GM21447 (cell line): Measurements from ENCODE around the gene ACSM5.

Experiments
- ATAC-seq: cut with Tn5 transposase; IDR thresholded peaks from one replicate; pipeline ENCODE4 v1.9.1; 2021; ENCODE audit not compliant: unreplicated experiment

ACSM5 gene, protein sequence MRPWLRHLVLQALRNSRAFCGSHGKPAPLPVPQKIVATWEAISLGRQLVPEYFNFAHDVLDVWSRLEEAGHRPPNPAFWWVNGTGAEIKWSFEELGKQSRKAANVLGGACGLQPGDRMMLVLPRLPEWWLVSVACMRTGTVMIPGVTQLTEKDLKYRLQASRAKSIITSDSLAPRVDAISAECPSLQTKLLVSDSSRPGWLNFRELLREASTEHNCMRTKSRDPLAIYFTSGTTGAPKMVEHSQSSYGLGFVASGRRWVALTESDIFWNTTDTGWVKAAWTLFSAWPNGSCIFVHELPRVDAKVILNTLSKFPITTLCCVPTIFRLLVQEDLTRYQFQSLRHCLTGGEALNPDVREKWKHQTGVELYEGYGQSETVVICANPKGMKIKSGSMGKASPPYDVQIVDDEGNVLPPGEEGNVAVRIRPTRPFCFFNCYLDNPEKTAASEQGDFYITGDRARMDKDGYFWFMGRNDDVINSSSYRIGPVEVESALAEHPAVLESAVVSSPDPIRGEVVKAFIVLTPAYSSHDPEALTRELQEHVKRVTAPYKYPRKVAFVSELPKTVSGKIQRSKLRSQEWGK

DNA sequence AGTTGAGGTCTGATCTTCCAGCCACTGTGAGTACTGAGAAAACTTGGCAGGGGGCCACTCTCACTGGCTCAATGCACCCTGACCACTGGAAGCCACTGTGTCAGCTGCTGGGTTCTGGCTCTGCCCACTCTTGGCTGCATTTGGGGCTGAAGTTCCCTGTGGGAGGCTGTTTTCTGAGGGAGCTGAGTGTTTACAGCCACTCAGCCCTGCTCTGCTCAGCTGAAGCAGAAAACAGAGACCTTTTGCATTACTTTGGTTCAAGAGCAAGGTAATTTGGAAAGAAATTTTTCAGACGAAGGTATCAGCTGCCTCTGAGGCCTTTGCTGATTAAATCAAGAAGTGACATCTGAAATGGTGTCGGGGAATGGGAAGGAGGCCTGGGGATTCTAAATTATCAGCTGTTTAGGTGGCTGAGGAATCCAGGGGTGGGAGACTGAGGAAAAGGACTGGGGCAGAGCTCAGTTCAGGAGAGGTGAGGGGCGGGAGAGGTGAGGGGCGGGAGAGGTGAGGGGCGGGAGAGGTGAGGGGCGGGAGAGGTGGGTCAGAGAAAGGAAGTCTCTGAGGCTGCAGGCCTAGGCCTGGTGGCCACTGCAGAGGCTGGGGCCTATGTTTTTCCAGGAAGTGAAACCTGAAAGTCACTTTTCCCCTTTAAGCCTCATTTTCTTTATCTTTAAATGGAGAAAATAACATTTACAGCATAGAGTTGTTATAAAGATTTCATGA is at the start of gene ACSM5:
Gene ACSM5, plus strand, starts transcription at position 137 of the 723 bp plus-strand sequence. CDS start 1,951 bp downstream, outside the sequence.
- ATAC-seq = peak; percentile 48

DNA sequence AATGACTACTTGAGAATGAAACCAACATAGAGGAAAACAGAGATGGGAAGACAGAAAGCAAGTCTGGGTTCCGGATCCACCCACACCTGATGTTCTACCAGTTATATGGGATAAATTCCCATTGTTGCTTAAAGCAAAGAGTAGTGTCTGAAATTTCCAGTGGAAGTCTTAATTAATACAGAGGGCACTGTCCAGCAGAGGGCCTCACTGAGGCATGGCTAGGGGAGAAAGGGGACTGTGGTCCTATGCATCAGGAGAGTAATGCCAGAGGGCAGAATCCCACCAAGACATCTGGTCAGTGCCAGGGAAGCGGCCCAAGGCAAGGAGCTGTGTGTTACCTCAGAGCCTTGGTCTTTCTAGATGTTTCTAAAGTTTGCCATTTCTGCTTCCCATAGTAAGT is 49.3 kb upstream of the ACSM5 start:
- ATAC-seq = no peak

DNA sequence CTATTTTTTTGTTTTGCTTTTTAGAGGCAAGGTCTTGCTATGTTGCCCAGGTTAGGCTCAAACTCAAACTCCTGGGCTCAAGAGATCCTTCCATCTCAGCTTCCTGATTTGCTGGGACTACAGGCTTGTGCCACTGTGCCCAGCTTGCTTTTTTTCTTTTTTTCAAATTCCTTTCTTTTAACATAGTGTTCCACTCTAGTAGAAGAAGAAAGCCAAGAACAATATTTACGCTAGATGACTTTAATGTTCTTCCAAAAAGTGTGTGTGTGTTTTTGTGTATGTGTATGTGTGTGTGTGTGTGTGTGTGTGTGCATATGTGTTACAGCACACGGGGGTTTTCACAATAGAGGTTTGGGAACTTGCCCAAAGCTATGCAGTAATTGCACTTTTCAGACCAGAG is 46.1 kb upstream of the ACSM5 start:
- ATAC-seq = no peak

DNA sequence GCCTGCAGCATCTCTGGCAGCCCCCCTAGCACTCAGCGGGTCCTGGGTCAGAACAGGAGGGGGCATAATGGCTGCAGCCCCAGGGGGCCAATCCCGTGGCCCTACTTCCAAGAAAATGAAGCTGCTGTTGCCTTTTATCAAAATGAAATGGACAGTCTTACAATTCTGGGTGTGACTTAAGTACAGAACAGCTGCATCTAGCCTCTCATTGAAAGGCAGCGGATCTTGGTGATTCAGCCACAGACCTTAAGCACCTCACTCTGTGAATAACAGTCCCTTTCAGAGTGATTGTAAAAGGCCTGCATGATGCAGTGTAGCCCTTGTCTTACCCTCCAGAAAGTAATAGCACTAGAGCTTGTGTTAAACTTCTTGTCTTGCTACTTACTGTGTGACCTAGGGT is 45.3 kb upstream of the ACSM5 start:
- ATAC-seq = no peak

DNA sequence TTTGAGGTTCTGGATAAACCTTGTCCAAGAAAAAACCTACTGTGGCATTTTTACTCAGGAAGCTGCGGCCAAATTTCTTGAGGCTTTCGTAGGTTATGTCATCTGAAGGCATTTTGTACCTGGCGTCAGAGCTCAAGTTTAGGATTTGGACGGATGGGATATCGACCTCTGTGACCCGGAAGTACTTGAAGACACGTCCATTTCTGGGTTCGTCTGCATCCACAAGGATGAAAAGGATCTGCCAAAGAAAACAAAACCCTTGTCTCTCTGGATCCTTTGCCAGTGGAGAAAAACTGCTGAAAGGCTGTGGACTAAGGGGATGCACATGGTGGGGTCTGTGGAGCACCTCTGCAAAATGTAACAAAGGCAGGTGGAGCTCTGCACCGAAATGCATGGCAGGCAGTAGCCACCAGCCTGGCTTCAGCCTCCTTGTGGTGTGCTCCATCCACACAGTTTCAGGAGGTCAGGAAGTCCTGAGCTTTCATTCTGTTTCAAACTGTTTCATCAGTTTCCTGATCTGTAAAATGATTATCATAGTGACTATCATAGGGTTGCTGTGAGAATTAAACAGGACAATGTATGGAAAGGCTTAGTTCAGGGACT is 39.8 kb upstream of the ACSM5 start:
- no peak for ATAC-seq

DNA sequence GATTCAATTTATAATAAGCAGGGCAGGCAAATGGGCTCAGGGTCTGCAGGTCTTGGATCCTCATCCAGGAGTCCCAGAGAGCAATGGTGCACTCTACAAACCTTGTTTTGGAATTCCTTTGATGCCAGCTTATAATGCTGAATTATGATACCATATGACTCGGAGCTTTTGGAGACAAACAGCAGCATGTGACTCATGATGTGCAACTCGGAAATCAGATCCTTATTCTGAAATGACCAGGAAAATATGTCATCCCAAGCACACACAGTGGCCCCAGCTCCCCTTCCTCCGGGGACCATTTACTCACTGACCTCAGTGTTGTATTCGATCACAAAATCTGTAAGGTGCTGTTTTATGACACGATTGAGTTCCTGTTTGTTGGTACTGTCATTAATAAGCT is 36.6 kb upstream of the ACSM5 start:
- no peak for ATAC-seq

DNA sequence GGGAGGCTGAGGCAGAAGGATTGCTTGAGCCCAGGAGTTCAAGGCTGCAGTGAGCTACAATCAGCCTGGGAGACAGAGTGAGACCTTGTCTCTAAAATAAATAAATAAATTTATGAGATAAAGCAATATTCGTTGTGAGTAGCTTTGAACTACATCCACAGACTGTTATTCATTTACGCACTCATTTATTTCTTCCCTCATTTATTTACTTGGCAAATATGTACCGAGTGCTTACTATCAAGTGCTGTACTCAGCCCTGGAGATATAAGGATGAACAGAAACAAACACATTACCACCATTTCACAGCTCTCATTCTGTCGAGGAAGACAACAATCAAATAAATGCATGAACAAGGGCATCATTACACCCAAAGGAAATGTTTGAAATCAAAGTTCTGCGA is 32.2 kb upstream of the ACSM5 start:
- ATAC-seq = no peak

DNA sequence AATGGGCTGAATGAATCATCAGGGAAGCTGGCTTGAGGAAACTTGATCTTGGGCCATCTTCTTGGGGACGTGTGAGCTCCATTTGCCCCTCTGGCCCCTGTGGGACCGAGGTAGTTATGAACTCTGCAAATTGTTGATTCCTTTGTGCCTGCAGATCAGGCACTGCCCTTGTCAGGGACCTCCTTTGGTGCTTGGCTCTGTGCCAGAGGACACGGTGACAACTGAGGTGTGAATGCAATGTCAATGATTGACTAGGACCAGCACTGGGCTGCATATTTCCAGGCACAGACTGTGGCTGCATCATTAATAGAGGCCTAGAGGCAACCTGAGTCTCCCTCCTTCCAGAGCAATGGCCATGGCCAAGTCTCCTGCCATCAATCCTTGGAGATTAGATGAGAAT is 28.6 kb upstream of the ACSM5 start:
- ATAC-seq = no peak

DNA sequence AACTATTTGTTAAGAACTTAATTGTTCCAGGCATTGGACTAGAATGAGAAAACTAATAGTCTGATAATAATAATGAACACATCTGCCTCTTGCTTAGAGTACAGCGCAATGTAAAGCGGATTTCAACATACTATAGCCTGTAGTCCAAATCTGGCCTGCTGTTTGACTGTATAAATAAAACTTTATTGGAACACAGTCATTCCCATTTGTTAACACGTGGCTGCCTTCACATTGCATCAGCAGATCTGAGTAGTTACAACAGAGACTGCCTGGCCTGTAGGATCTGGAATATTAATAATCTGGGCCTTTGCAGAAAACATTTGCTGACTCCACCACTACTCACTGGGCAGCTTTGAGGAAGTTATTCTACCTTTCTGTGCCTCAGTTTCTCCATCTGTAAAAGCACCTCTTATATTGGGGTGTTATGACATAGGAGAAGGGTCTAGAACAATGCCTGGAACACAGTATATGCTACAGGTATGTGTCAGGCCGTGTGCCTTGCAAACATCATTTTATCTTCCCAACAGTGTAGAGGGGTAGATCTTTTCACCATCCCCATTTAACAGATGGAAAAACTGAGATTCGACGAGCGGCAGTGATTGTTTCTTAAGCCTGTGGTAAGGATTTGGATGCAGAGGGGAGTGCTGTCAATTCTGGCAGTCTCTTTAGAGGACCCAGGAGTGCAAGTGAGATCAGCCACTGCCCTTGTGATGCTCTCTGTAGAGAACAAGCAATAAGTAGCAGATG is 27.0 kb upstream of the ACSM5 start:
- ATAC-seq = no peak

DNA sequence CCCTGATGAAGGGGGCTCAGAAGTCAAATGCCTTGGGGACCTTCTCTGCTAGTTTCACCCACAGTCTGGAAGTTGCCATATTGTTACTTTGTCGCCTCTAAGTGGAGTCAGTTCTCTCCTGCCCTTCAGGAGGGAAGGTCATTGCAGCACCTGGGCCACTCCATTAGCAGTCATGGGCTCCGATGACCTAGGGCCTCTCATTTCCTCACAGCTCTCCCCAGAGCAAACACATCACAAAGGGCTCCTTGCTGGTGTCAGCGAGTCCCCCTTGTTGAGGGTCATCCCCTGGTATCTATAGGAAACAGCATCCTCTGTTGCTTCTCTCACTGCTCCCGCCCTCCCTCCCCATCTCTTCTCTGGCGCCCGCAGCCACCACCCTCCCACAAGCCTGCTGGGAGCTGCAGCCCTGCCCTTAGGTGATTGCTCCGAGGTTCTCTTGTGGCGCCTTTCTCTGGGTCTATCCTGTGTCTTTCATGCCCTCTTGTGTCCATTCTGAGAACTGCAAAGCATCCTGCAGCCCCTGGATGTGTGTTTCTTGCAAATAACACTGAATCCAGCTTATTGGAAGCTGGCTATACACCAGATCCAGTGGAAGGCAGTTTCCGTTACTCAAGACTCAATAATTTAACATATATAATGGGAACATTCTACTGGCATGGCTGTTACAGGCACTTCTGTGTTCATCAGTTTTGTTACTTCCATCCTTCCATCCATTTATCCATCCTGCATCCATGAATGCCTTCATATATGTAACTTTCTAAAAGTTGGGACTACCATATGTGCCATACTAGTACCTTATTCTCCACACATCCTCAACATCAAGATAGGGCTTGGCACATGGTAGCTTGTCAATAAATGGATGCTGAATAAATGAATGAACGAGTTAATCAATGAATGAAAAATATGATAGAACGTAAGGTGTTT is 26.0 kb upstream of the ACSM5 start:
- no peak for ATAC-seq

DNA sequence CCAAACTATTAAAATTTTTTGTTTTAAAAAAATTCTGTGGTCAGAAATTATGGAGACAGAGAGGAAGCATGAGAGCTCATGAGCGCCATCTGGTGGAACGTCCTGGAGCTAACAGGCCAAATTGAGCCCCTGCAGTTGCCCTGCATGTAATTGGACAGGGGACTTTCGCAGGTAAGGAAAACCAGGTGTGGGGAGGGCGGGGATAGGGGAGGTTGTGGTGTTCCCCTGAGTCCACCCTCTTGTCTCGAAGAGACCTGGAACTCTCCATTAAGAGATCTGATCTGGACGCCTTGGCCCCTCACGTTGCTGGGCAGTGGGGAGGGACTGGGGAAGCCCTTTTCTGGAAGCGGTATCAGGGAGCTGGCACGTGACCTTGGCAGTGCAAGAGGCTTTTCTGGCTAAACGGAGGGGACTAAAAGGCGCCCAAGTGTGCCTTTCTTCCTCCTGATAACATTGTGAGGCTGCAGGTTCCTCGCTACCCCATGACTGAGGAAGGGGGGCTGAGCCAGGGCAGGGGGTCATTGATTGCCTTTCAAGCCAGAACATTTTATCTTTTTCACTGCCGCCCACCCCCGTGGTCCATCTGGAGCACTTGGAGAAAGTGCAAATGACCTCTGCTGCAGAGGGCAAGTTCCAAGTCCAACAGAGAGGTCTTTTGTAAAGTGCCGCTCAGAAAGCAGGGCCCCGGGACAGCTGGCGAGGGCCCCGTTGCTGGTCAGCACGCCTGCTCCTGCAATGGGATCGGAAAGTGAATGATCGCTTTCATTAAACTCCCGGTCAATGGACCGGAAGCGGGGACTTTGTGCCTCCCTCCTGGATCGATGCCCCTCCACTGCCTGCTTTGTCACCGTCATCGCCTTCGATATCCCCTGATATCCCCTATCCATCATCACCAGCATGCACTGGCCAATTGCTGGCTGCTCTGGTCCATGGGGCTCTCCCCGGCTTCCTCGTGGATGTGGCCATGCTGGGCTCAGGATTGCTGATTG is 23.2 kb upstream of the ACSM5 start:
- no peak for ATAC-seq

DNA sequence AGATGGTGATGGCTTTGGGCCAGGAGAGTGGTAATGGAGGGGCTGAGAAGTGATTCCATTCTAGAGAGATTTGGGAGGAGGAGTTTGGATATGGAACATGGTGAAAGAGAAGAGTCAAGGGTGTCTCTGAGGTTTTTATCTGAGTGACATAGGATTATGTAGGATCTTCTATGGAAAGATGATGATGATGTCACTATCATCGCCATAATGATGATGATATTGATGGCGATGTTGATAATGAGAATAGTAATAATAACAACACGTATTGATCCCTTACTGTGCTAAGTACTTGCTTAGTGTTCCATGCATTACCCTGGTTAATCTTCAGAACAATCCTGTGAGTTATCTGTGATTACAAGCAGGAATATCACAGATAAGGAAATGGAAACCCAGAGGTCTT is 21.4 kb upstream of the ACSM5 start:
- no peak for ATAC-seq

DNA sequence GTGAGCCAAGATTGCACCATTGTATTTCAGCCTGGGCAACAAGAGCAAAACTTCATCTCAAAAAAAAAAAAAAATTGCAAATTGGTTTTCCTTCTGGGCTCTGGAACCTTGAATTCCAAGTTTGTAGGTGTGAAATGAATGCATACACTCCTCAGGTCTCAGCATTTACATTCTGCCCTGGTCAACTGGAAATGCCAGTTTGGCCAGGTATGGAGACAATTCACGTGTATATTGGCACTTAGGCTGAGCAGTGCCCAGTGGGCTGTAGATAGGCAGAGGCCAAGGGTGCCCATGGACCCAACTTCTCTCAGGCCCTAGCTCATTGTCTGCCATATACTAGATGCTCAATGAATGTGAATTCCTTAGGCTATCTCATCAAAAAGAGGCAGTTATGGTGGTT is 20.5 kb upstream of the ACSM5 start:
- no peak for ATAC-seq

DNA sequence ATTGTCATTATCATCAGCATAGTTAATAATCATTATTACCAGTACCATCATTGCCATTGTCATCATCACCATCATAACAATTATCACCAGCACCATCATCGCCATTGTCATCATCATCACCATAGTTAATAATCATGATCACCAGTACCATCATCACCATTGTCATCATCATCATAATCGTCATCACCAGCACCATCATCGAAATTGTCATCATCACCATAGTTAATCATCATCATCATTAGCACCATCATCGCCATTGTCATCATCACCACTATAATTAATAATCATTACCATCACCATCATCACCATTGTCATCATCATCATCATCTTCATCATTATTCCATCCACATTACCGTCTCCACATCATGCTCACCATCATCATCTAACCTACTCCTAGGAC is 18.3 kb upstream of the ACSM5 start:
- ATAC-seq = no peak

DNA sequence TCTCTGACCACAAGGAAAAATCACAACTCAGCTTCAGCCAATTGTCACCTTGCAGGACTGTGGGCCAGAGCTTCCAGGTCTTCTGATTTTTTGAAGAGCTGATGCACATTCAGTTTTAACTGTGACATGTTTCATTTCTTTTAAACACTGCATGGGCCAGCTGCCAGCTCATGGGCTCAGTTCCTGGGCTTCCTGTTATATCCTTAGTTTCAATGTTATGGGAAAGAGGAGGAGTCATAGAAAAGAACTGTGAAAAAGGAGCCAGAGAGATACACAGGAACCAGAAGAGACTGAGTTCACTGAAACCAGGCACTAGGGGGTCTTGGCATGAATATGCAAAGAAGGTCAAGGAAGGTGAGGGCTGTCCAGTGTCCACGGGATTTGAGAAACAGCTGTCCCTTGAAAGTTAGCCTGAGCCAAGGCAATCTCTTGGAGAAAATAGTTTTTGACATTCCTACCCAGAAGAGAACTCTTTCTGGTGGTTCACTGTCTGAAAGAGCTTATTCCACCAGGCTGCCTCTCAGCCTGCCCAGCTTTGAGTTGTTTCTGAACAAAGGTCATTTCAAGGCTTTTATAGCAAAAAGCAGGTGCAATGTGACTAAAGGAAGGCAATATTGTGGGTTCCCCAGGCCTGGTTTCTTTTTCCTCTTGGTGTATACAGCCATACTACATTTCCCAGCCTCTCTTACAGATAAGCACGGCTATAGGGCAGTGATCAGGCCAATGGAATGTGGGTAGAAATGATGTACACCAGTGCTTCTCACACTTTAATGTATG is 15.3 kb upstream of the ACSM5 start:
- ATAC-seq = no peak

DNA sequence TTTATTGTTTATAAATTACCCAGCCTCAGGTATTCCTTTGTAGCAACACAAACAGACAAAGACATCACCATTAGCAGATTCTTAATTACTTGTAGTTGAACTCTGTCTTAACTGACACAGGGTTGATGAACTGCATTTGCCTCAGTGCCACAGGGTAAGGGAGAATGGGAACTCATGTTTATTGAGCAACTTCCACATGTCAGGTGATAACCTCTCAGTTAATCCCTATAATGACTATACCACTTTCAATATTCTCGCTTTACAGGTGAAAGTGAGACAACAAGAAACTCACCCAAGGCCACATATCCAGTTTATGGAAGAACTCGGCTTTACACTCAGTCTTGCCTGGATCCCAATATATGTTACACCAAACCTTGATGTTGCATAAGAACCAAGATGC is 13.4 kb upstream of the ACSM5 start:
- ATAC-seq = no peak

DNA sequence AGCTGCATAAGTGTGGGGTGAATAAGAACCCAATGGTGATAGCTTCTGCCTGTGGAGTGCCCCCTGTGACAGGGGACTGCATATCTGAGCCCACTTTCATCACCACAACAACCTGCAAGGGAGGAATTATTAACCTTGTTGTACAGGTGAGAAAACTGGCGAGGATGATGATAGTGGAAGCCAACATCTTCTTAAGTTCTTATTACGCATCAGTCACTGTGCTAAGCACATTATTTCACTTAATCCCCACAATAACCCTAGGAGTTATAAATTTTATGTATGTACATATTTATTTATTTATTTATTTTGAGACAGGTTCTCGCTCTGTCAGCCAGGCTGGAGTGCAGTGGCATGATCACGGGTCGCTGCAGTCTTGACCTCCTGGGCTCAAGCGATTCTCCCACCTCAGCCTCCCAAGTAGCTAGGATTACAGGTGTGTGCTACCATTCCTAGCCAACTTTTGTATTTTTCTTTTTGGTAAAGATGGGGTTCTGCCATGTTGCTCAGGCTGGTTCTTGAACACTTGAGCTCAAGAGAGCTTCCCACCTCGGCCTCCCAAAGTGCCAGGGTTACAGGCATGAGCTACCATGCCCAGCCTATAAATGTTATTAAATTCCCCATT is 12.4 kb upstream of the ACSM5 start:
- ATAC-seq = no peak
